ELF-1 (cell line): Measurements from ENCODE around the gene OSBP2.

ENCODE experiments used
- DNase-seq: peaks from one replicate; pipeline ENCODE4 v3.0.0-alpha.2; 2016; ENCODE audit warnings: low read depth, low spot score

The OSBP2 gene, protein sequence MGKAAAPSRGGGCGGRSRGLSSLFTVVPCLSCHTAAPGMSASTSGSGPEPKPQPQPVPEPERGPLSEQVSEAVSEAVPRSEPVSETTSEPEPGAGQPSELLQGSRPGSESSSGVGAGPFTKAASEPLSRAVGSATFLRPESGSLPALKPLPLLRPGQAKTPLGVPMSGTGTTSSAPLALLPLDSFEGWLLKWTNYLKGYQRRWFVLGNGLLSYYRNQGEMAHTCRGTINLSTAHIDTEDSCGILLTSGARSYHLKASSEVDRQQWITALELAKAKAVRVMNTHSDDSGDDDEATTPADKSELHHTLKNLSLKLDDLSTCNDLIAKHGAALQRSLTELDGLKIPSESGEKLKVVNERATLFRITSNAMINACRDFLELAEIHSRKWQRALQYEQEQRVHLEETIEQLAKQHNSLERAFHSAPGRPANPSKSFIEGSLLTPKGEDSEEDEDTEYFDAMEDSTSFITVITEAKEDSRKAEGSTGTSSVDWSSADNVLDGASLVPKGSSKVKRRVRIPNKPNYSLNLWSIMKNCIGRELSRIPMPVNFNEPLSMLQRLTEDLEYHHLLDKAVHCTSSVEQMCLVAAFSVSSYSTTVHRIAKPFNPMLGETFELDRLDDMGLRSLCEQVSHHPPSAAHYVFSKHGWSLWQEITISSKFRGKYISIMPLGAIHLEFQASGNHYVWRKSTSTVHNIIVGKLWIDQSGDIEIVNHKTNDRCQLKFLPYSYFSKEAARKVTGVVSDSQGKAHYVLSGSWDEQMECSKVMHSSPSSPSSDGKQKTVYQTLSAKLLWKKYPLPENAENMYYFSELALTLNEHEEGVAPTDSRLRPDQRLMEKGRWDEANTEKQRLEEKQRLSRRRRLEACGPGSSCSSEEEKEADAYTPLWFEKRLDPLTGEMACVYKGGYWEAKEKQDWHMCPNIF

DNA sequence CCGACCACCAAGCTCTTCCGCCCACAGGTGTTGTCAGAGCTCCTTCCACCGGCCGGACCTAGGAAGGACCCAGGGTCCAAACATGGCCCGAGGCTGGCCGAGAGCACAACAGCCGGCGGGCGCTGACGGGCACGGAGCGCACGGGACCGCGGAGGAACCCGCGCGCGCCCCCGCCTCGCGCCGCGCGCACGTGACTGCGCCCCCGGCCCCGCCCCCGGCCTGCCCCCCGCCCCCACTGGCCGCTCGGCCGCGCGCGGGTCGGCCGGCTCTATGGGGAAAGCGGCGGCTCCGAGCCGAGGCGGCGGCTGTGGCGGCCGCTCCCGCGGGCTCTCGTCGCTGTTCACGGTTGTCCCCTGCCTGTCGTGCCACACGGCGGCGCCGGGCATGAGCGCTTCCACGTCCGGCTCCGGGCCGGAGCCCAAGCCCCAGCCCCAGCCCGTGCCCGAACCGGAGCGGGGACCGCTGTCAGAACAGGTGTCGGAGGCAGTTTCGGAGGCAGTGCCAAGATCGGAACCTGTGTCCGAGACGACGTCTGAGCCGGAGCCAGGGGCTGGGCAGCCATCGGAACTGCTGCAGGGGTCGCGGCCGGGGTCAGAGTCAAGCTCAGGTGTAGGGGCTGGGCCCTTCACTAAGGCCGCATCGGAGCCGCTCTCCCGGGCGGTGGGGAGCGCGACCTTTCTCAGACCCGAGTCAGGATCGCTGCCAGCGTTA is at the start of gene OSBP2:
Gene OSBP2 (plus strand): TSS at position 235 of the 711 bp plus-strand sequence. CDS start 36 bp downstream, at position 271.
- DNase-seq = peak; percentile 23

DNA sequence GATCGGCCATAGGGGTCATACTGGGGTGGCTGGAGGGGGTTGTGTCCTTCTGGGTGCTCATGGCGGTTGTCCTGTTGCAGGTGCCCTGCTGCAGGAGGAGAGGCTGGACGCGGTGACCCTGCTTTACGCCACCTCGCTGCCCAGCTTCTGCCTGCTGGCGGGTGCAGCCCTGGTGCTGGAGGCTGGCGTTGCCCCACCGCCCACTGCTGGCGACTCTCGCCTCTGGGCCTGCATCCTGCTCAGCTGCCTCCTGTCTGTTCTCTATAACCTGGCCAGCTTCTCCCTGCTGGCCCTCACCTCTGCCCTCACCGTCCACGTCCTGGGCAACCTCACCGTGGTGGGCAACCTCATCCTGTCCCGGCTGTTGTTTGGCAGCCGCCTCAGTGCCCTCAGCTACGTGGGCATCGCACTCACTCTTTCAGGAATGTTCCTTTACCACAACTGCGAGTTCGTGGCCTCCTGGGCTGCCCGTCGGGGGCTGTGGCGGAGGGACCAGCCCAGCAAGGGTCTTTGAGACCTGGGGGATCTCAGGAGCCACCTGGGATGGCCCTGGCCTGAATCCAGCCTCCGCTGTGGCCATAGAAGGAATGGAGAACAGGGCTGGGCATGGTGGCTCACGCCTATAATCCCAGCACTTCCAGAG is 48.0 kb upstream of the OSBP2 start:
- DNase-seq = no peak

DNA sequence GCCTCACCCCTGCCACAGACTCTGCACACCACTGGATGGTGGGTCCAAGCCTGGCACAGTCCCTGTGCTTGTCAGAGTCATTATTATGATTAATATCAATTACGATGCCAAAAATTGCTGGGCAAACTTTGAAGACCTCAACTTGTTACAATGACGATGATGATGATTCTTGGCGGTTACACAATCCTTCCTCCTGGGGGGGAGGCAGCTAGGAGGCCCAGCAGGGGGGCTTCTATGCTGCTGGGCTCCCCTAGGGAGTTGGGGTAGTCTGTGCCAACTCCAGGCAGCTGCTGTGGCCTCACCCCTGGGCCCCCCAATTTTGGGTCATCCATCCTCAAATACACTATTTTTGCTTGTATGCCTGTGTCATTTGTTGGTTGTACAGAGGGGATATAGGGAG is 47.1 kb upstream of the OSBP2 start:
- DNase-seq = no peak

DNA sequence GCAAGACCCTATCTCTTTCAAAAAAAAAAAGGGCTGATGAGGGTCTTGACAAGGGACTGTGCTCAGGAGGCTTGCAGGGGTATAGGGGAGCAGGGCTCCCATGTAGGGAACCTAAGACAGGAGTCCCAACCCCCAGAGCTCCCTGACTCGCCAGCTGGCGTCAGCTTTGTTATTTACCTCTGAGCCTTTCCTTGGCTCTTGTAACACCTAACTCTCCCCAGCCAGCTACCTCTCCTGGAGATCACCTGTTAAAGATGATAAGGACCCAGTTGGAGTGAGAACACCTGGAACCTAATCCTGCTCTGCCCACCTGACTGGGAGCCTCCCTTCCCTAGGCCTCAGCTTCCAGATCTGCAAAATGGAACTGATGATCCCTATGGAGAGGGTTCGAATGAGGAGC is 45.8 kb upstream of the OSBP2 start:
- DNase-seq = no peak

DNA sequence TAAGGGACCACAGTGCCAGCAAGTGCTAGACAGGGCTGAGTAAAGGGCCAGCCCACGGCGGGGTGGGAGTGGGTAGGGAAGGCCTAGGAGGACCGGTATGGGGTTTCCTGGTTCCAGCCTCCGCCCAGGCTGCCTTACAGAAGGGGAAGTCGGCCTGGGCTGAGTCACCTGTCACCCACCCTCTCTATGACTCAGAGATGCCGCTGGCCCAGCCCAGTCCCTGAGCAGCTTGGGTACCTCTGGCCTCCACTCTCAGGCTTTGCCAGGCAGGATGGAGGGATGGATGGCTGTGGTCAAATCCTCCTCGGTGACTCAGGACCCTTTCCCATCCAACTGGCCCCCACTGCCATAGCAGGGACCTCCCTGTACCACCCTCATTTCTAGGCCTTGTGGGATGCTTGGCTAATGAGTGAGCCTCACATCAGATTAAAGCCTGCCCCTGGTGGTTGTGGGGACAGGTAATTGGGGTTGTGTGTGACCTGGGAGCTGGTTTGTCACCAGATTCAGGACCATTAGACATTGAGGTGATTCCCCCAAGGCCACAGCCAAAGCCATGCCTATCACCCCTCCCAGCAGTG is 45.2 kb upstream of the OSBP2 start:
- DNase-seq = no peak

DNA sequence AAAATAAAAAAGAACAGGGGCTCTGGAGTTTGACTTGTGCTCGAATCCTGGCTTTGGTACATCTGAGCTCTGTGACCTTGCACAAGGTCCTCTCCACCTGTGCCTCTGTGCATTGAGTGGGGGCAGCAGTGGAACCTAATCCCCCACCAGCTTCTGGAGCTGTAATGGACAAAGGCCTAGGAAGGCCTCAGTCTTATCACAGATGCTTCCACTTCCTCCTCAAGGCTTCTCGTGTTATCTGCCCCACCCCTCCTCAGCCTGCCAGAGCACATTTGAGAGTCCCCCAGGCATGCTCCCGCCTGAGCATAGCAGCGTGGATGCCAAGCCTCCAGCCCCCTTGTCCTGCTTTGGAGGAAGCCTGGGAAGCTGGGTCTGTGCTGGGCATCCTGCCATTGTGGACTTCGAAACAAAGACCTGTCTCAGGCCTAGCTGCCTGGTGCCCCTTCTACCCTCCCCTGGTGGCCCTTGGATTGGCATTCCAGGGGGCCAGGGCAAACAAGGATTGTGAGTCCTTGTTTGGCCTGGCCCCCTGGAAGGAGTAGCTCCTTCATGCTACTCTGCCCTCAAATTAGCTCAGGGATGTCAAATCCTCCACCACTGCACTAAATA is 44.1 kb upstream of the OSBP2 start:
- DNase-seq = peak; percentile 25

DNA sequence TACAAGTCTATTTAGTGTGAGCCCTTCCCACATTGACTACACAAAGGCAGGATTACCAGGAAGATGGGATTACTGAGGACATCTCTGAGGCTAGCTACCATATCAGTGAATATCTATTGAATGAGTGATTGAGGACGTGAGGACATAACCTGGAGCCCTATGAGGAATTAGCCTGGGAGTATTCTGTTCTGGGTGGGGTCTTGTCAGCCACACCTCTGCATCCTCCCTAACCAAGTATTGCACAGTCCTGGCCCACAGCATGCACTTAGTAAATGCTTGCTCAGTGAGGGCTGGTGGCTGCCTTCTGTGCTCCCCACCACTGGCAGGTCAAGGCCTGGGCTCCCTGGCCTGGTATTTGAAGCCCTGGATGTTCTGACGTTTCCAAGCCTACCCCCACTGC is 41.8 kb upstream of the OSBP2 start:
- DNase-seq = no peak

DNA sequence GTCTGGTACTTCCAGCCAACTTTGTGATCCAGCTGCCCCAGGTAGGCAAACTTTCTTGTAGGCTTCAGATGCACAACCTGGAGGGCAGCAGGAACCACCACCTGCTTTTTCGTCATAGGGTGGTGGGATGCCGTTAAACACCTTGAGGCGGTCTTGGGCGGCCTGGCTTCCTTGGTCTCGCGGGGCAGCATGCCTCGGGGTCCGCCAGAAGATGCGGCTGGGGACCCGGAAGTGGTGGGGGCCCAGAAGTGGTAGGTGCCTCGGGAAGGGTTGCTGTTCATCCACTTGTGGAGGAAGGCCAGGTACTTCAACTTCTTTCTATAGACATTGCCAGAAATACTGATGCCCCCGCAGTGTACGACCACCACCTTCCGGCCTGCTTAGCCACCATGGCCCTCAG is 40.3 kb upstream of the OSBP2 start:
- no peak for DNase-seq

DNA sequence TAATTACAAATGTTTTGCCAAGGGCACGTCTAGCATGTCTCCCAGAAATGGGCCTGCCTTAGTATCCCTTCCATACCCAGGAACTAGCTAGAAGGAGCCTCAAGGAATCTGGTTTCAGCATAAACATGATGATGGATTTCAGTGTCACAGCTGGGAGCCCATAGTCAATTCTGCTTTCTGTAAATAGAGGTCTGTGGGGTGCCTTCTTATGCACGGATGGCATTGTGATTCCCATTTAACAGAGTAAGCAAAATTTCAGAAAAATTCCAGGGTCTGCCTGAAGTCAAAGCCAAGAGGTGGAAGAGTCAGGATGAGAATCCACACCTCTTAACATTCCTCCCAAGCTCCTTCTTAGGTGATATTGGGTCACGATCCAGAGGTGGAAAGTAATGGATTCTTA is 39.1 kb upstream of the OSBP2 start:
- DNase-seq = peak; percentile 41

DNA sequence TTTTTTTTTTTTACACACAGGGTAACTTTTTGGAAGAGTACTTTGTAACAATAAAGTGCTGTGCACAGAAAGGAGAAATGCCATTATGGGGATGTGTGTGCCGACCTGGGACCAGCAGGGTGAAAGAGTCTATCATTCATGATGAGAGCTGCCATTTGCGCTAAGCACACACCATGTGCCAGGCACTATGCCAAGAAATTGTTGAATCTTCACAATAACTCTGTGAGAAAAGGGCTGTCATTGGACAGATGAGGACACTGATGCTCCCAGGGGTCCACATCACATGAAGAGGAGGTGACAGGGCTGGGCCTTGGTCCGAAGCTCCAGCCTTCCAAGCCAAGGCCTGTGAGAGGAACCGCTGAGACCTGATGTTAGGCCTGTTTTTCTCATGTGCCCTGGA is 32.6 kb upstream of the OSBP2 start:
- no peak for DNase-seq

DNA sequence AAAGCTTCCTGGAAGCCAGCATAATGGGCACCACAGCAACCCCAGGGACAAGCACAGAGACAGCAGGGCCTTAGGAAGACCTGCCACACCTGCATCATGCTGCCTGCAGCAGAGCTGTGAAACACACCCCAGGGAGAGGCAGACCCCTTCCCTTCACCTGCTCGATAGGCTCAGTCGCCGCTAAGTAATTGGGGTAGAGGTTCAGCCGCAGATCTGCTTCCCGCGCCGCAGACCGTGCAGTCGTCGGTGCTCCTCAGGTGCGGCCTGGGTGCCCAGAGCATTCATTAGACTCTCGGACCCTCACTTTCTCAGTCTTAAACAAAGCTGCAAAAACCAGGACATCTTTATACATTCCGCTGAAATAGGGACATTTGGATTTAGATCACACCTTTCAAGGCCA is 29.9 kb upstream of the OSBP2 start:
- no peak for DNase-seq

DNA sequence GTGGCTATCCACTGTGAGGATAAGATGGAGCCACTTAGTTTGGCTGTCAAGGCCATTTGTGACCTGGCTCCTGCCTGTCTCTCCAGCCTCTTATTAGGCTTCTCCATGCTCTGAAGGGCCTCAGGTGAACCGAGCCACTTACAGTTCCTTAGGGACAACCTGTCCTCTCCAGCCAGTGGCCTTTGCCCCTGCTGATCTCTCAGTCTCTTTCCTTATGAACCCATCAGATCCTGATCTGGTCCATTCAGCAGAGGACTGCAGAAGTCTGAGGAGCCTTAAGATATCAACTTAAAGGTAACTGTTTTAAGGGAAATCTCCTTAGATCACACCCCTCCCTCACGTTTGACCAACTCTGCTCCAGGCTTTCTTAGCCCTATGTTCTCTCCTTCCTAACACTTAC is 29.4 kb upstream of the OSBP2 start:
- DNase-seq = no peak

DNA sequence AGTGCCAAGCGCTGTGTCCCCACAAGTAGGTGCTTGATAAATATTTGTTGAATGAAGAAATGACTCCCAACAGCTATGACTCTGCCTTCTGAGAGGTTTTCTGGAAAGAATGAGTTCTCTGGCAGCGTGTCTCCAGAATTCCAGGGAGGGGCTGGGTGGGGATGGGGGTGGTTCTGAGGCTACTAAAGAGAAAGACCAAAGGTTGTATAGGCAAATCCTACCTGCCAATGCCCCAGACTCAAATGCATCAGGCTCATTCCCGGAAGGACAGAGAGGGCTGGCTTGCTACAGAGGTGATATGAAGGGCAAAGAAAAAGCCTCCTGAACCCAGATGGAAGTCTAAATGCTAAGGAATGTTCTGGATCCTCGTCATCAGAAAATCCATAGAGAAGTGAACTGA is 28.9 kb upstream of the OSBP2 start:
- DNase-seq = no peak

DNA sequence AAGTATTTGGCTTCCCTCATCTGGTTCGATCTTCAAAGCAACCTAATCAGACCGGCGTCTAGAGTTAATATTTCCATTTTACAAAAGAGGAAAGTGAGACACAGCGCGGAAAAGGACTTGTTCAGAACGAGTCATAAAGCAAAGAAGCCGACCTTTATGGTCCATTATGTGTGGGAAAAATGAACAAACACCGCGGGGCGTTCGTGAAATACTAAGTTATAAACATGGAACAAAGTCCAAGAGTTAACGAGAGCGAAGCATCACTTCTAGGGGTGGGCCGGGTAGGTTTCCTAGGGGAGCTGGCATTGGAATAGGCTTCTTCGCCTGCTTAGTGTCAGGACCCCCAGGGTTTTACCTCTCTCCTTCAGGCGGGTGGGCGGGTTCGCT is 27.6 kb upstream of the OSBP2 start:
- DNase-seq = no peak

DNA sequence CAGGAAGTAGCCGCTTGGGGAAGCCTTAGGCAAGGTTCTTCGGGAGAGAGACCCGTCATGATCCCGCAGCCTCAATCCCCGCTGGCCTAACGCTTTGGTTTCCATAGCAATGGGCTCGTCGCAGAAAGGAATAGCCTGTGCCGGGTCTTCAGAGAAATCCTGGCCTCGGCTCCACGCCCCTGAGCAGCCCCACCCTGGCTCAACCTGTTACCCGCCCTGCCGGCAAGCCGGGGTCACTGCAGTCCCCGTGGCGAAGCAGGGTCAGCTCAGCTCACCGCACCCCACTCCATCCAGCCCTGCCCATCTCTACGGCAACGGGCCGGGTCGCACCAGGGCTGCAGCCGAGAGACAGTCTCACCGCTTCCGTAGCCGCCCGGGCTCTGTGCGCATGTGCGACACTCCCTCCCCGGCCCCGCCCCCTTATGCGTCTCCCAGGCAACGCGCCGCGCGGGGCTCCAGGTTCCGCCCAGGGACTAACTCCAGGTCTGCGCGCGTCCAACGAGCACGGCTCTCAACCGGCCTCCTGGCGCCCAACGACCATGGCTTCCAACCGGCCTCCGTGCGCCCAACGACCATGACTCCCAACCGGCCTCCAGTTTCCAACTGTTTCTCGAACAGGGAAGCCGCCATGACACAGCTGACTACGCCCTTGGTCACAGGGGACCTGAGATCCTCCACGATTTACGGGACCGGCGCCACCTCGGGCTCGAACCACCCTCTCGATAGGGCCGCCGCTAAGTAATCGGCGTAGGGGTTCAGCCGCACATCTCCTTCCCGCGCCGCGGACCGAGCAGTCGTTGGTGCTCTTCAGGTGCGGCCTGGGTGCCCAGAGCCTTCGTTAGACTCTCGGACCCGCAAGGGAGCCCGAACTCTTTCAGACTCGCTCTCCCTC is 26.9 kb upstream of the OSBP2 start, which contains the start of gene DUSP18:
Gene DUSP18 (minus strand): TSS at position 382 of the 892 bp plus-strand sequence. CDS start 3,872 bp downstream, outside the sequence.
- peak; percentile 98 for DNase-seq

DNA sequence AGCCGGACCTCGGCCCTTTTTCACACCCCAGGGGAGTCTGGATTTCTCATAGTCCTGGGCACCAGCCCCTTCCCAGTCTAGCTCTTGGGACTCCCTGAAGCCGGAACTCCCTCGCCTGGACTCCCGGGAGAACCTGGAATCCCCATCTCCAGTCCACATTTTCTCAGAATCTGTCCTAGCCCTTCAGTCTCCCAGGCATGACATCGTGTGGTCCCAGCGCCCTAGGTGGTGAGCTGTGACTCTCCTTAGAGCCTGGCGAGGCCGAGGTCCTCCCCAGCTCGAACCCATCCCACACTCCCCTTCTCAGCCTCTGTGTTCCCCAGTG is 26.3 kb upstream of the OSBP2 start:
- DNase-seq = no peak

DNA sequence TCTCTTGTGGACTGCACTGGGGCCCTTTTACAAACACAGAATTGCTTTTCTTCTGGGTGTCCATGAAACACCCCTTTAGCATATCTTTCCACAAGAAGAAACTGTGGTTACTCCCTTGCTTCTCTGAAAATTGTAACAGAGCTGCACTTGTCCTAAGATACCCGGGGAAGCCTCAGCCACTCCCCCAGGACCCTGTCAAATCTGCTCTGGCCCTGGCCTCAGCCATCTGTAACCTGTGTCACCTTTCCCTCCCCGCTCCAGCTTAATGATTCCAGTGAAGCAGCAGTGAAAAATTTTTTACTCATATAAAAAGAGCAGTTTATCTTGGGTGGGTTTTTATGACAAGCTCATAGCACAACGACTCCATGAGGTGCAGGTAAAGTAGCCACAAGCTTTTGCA is 23.6 kb upstream of the OSBP2 start:
- DNase-seq = no peak

DNA sequence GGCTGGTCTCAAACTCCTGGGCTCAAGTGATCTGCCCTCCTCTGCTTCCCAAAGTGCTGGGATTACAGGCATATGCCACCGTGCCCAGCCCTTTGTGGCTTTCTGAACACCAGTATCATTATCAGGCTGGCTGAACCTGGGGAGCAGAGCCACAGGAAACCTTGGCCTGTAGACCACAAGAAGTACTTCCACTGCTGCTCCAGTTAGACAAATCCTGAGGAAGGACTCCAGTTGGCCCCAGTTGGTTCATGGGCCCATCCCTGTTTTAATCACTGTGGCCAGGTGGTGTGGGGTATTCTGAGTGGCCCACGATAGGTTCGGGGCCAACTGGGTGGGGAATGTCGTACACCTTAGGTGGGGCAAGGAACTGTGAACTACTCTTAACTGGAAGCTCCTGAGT is 21.5 kb upstream of the OSBP2 start:
- DNase-seq = no peak

DNA sequence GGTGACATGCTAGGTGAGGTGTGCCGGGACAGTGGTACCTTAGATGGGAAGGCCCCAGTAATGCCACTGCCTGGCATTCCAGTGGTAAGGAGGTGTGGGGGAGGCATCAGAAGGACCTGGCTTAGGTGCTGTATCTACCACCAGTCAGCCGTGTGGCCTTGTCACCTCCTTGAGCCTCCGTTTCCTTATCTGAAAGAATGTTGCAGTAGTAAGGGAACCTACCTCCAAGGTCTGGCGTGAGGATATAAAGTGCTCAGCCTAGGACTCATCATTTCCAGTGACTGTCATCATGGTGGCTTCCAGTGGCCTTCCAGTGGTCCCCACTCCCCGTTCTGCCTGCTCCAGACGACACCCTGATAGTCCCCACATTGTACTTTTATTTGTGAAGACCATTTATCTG is 20.2 kb upstream of the OSBP2 start:
- DNase-seq = no peak

DNA sequence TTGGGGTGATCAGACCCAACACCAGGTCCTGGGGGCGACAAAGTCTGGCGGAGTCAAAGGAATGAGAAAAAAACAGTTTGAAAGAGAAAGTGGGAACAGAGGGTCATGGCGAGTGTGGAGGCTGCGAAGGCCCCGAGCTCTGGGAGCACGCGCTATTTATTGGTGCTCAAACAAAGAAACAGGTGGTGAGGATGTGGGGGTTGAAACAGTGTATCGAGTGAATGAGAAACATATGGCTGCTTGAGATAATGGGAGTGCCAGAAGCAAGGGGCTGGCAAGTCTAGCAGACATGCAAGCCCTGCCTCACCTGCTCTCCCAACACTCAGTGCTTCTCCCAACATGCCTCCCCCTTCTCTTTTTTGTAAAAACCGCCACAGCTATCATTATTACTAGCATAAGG is 19.2 kb upstream of the OSBP2 start:
- no peak for DNase-seq
